ENCODE data around the gene SUPT5H.
"Not testable (repeated sequence)": the region's sequence is repeated elsewhere in the genome, so short reads cannot be mapped to it uniquely, and the experiment has no call there.

The SUPT5H gene

GRCh38 chr19:39446365-39447084 is 1.1 kb downstream of the SUPT5H start:
- DNase-seq (ENCODE audit: low spot score in 2 of 2) (no peak), ATAC-seq (ENCODE audit: low read depth) (no peak)
- Mint-ChIP-seq H3K4me1 (peaks cover 43% of the 10 kb centered on the region), H3K9me3 (no peaks in the 10 kb centered on the region), H3K36me3 (peaks cover 11% of the 10 kb centered on the region), H3K27me3 (no peaks in the 10 kb centered on the region), H3K4me3 (peak overlapping the region; percentile 91), H3K27ac (peak overlapping the region; percentile 97)

GRCh38 chr19:39448271-39448670 is 2.9 kb downstream of the SUPT5H start:
- Mint-ChIP-seq H3K36me3 (peaks cover 26% of the 10 kb centered on the region), H3K4me1 (peaks cover 56% of the 10 kb centered on the region), H3K4me3 (peak overlapping the region; percentile 68), H3K9me3 (no peaks in the 10 kb centered on the region), H3K27ac (peak overlapping the region; percentile 88), H3K27me3 (no peaks in the 10 kb centered on the region)
- peak in 1 of 2 donors; percentile 47 for DNase-seq (ENCODE audit: low spot score in 2 of 2)
- peak; percentile 28 for ATAC-seq (ENCODE audit: low read depth)

- Mint-ChIP-seq H3K4me3 (peak overlapping the region; percentile 74), H3K9me3 (no peaks in the 10 kb centered on the region), H3K27me3 (no peaks in the 10 kb centered on the region), H3K36me3 (peaks cover 29% of the 10 kb centered on the region), H3K4me1 (peaks cover 56% of the 10 kb centered on the region), H3K27ac (peak overlapping the region; percentile 88)
- ATAC-seq (ENCODE audit: low read depth), result no peak
- DNase-seq (ENCODE audit: low spot score in 2 of 2), result no peak
These were observed 3.9 kb downstream of the SUPT5H start for GRCh38 chr19:39449116-39449797.

DNA sequence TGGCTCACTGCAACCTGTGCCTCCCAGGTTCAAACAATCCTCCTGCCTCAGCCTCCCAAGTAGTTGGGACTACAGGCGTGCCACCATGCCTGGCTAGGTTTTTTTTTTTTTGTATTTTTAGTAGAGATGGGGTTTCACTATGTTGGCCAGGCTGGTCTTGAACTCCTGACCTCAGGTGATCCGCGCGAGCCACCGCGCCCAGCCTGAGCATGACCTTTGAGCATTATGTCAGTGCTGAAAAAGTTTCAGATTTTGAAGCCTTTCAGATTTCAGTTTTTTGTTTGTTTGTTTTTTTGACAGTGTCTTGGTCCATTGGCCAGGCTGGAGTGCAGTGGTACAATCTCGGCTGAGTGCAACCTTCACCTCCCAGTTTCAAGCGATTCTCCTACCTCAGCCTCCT is 5.9 kb downstream of the SUPT5H start:
- peak overlapping the region; percentile 32 for H3K27ac Mint-ChIP-seq
- H3K36me3 Mint-ChIP-seq, result peaks cover 33% of the 10 kb centered on the region
- not testable (repeated sequence) for DNase-seq (ENCODE audit: low spot score in 2 of 2); ATAC-seq (ENCODE audit: low read depth); H3K27me3 Mint-ChIP-seq; H3K4me3 Mint-ChIP-seq; H3K9me3 Mint-ChIP-seq
- peaks cover 54% of the 10 kb centered on the region for H3K4me1 Mint-ChIP-seq

- DNase-seq (ENCODE audit: low spot score in 2 of 2), result no peak
- no peaks in the 10 kb centered on the region for H3K9me3 Mint-ChIP-seq
- no peak overlapping the region for H3K27ac Mint-ChIP-seq
- no peak for ATAC-seq (ENCODE audit: low read depth)
- H3K27me3 Mint-ChIP-seq, result no peaks in the 10 kb centered on the region
- H3K4me1 Mint-ChIP-seq, result peaks cover 4% of the 10 kb centered on the region
- no peak overlapping the region for H3K4me3 Mint-ChIP-seq
- H3K36me3 Mint-ChIP-seq, result peaks cover 38% of the 10 kb centered on the region
These were observed 18.0 kb downstream of the SUPT5H start for GRCh38 chr19:39463403-39463802.

- Mint-ChIP-seq H3K4me3 (no peak overlapping the region), H3K36me3 (peaks cover 35% of the 10 kb centered on the region), H3K4me1 (no peaks in the 10 kb centered on the region), H3K9me3 (no peaks in the 10 kb centered on the region), H3K27ac (no peak overlapping the region), H3K27me3 (no peaks in the 10 kb centered on the region)
- DNase-seq (ENCODE audit: low spot score in 2 of 2) (no peak), ATAC-seq (ENCODE audit: low read depth) (no peak)
These were observed 20.8 kb downstream of the SUPT5H start for GRCh38 chr19:39465956-39466747.

- DNase-seq (ENCODE audit: low spot score in 2 of 2) (no peak), ATAC-seq (ENCODE audit: low read depth) (no peak)
- no peak overlapping the region for H3K4me3 Mint-ChIP-seq
- no peaks in the 10 kb centered on the region for H3K9me3 Mint-ChIP-seq
- no peaks in the 10 kb centered on the region for H3K27me3 Mint-ChIP-seq
- H3K4me1 Mint-ChIP-seq, result peaks cover 3% of the 10 kb centered on the region
- H3K27ac Mint-ChIP-seq, result no peak overlapping the region
- H3K36me3 Mint-ChIP-seq, result peaks cover 42% of the 10 kb centered on the region
These were observed 22.6 kb downstream of the SUPT5H start for GRCh38 chr19:39467941-39468340.

- no peaks in the 10 kb centered on the region for H3K27me3 Mint-ChIP-seq
- H3K27ac Mint-ChIP-seq, result peak overlapping the region; percentile 24
- H3K4me3 Mint-ChIP-seq, result no peak overlapping the region
- no peak for ATAC-seq (ENCODE audit: low read depth)
- H3K4me1 Mint-ChIP-seq, result peaks cover 5% of the 10 kb centered on the region
- H3K36me3 Mint-ChIP-seq, result peaks cover 40% of the 10 kb centered on the region
- no peak for DNase-seq (ENCODE audit: low spot score in 2 of 2)
- H3K9me3 Mint-ChIP-seq, result no peaks in the 10 kb centered on the region
These were observed 23.7 kb downstream of the SUPT5H start for GRCh38 chr19:39469036-39469435.

- Mint-ChIP-seq H3K27ac (peak overlapping the region; percentile 24), H3K27me3 (no peaks in the 10 kb centered on the region), H3K36me3 (peaks cover 46% of the 10 kb centered on the region), H3K9me3 (no peaks in the 10 kb centered on the region), H3K4me3 (no peak overlapping the region), H3K4me1 (peaks cover 9% of the 10 kb centered on the region)
- DNase-seq (ENCODE audit: low spot score in 2 of 2), result no peak
- no peak for ATAC-seq (ENCODE audit: low read depth)
These were observed 24.2 kb downstream of the SUPT5H start for GRCh38 chr19:39469567-39469966.

GRCh38 chr19:39470724-39471339 is 25.4 kb downstream of the SUPT5H start:
- Mint-ChIP-seq H3K27me3 (no peaks in the 10 kb centered on the region), H3K27ac (no peak overlapping the region), H3K4me1 (peaks cover 9% of the 10 kb centered on the region), H3K36me3 (peaks cover 45% of the 10 kb centered on the region), H3K9me3 (no peaks in the 10 kb centered on the region), H3K4me3 (no peak overlapping the region)
- DNase-seq (ENCODE audit: low spot score in 2 of 2) (no peak), ATAC-seq (ENCODE audit: low read depth) (no peak)

DNA sequence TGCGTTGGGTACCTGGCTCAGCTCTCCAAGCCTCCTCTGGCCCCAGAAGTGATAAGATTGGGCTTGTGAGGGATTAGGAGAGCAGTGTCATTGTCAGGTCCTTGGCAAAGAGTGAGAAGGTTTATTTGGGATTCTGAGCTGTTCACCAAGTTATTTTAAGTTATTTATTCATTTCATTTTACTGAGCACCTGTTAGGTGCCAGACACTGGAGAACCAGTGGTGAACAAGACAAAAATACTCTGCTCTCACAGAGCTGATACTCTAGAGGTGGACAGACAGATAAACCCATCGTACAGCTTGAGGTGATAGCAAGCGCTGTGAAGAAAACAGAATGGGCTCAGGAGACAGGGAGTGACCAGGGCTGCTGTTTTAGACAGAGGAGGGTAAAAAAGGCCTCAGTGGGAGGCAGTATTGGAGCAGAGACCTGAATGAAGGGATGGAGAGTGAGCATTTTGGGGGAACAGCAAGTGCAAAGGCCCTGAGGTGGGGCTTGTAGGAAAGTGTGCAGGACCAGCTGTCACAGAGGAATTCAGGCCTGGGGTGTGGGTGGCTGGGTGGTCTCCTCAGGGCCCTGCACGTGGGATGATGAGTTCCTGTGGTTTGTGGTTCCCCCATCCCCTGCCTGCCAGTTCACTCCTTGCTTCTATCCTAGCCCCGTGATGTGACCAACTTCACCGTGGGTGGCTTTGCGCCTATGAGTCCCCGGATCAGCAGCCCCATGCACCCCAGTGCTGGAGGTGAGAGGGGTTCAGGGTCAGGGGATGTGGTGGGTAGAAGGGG is 26.6 kb downstream of the SUPT5H start:
- ATAC-seq (ENCODE audit: low read depth) (no peak), DNase-seq (ENCODE audit: low spot score in 2 of 2) (no peak)
- Mint-ChIP-seq H3K4me1 (peaks cover 9% of the 10 kb centered on the region), H3K36me3 (peaks cover 44% of the 10 kb centered on the region), H3K27ac (no peak overlapping the region), H3K27me3 (no peaks in the 10 kb centered on the region), H3K9me3 (no peaks in the 10 kb centered on the region), H3K4me3 (no peak overlapping the region)

DNA sequence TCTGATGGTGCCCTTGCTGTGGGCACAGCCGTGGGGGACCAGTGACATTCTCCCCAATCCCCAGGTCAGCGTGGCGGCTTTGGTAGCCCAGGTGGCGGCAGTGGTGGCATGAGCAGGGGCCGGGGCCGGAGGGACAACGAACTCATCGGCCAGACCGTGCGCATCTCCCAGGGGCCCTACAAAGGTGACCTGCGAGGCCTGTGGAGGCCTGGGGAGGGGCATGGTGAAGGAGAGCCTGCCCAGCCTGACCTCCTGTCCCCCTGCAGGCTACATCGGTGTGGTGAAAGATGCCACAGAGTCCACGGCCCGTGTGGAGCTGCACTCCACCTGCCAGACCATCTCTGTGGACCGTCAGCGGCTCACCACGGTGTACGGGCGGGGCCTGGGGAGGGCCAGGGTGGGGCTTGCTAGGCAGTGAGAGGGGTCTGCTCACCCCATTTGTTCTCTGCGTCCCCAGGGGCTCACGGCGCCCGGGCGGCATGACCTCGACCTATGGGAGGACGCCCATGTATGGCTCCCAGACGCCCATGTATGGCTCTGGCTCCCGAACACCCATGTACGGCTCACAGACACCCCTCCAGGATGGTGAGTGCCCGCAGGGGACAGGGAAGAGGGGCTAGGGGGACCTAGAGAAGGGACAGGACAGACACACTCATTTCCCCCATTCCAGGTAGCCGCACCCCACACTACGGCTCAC is 27.5 kb downstream of the SUPT5H start:
- H3K4me1 Mint-ChIP-seq, result peaks cover 9% of the 10 kb centered on the region
- no peaks in the 10 kb centered on the region for H3K9me3 Mint-ChIP-seq
- H3K36me3 Mint-ChIP-seq, result peaks cover 44% of the 10 kb centered on the region
- no peak for DNase-seq (ENCODE audit: low spot score in 2 of 2)
- H3K4me3 Mint-ChIP-seq, result no peak overlapping the region
- ATAC-seq (ENCODE audit: low read depth), result no peak
- H3K27ac Mint-ChIP-seq, result no peak overlapping the region
- H3K27me3 Mint-ChIP-seq, result no peaks in the 10 kb centered on the region

- Mint-ChIP-seq H3K9me3 (no peaks in the 10 kb centered on the region), H3K4me1 (peaks cover 9% of the 10 kb centered on the region), H3K4me3 (no peak overlapping the region), H3K27me3 (no peaks in the 10 kb centered on the region), H3K27ac (no peak overlapping the region), H3K36me3 (peaks cover 41% of the 10 kb centered on the region)
- DNase-seq (ENCODE audit: low spot score in 2 of 2), result no peak
- no peak for ATAC-seq (ENCODE audit: low read depth)
These were observed 28.1 kb downstream of the SUPT5H start for GRCh38 chr19:39473443-39473960.
